GM12872 (cell line): ENCODE measurements around the gene SUMO4.

ENCODE experiments used
- TF ChIP-seq, protein P1 (sequence below): IDR thresholded peaks from 3 replicates; pipeline ENCODE4 v1.5.1; 2011; ENCODE audit warnings: low read depth, mild to moderate bottlenecking, low read length, moderate library complexity; ENCODE audit not compliant: insufficient read depth

The SUMO4 gene

DNA sequence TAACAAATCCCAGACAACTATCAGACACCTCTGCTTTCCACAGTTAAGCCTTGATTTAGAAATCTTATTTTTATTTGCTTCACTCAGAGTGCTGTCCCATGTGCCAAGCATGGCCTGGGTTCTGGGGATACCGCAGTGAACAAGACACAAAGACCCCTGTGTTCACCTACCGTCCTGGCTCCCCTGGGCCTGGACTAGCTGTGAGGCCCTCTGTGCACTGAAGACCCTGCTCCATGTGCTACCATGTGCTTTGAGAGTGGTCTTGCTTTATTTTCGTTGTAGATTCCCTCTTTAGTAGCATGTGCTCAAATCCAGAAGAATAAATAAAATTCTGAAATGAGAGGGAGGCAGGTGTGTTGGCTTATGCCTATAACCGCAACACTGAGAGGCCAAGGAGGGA lies 22.5 kb downstream of the SUMO4 start:
- TF ChIP-seq, protein P1, sequence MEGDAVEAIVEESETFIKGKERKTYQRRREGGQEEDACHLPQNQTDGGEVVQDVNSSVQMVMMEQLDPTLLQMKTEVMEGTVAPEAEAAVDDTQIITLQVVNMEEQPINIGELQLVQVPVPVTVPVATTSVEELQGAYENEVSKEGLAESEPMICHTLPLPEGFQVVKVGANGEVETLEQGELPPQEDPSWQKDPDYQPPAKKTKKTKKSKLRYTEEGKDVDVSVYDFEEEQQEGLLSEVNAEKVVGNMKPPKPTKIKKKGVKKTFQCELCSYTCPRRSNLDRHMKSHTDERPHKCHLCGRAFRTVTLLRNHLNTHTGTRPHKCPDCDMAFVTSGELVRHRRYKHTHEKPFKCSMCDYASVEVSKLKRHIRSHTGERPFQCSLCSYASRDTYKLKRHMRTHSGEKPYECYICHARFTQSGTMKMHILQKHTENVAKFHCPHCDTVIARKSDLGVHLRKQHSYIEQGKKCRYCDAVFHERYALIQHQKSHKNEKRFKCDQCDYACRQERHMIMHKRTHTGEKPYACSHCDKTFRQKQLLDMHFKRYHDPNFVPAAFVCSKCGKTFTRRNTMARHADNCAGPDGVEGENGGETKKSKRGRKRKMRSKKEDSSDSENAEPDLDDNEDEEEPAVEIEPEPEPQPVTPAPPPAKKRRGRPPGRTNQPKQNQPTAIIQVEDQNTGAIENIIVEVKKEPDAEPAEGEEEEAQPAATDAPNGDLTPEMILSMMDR, result no peak

DNA sequence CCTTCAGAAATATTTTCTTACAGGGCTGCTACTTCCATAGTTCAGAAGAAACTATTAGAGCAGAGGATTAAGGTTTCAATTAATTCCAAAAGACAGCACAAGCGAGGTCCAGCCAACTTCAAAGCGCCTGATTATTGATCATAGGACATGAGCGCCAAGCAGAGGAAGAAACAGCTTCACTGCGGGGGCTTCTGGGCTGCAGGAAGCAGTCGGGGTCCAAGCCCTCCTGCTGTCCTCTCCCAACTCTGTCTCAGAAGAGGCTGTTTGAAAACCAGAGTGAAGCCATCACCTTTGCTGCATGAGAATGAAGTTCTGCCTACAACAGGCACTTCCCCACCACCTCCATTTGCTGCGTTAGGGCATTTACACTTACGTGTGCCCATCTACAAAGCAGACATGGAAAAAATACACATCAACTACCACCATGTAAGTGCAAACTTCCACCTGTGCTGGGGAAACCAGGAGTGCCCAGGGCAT lies 23.9 kb downstream of the SUMO4 start:
- TF ChIP-seq, protein P1, result no peak

DNA sequence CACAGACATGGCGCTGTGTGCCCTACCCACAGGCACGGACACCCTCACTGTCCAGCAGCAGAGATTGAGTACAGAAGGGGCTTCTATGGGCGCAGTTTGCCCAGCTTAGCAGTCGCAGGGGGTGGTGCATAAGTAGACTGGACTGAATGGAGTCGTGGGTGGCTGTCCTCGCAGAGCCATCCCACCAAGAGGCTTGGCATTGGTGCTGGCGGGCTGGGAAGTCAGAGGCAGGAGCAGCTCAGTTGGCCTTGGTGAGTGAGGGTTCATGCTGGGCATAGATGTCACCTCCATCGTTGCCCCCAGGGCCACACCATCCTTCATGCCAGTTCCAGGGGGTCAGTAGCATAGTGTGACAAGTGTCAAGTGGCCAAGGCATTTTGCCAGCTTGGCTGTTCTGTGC lies 25.2 kb downstream of the SUMO4 start:
- TF ChIP-seq, protein P1, result no peak

DNA sequence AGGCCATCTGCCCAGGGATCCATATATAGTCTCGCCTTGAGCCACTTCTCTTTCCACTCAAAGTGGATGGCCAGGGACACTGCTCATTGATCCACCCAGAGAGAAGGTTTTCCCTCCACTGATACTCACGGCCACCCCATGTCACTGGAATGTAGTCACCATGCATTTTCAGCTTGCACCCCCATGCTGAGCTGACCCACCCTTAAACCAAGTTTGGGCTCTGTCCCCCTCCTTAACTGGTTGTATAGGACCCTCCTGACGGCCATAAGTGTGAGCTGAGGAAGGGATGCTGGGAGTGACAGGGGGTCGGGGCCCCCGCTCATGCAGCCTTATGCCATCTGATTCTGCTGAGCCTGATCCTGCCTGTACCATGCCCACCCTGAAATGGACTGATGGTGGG lies 25.7 kb downstream of the SUMO4 start:
- TF ChIP-seq, protein P1, result no peak

DNA sequence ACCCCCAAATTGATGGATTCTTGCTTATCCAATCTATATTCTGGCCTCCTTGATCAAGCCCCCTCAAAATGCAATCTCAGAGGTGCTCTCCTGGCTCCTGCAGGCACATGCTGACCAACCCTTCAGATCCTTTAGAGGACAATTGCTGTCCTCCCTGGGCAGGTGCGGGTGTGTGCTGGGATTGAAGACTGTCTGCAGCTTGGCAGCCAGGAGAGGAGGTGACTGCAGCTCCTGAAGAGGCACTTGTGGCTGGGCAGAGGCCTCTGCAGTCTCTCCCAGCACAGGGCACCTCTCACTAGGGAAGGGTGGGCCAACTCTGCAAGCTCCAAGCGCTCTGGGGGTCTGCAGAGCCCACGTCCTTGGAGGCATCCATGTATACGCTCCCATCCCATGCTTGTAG lies 28.5 kb downstream of the SUMO4 start:
- TF ChIP-seq, protein P1, result no peak

DNA sequence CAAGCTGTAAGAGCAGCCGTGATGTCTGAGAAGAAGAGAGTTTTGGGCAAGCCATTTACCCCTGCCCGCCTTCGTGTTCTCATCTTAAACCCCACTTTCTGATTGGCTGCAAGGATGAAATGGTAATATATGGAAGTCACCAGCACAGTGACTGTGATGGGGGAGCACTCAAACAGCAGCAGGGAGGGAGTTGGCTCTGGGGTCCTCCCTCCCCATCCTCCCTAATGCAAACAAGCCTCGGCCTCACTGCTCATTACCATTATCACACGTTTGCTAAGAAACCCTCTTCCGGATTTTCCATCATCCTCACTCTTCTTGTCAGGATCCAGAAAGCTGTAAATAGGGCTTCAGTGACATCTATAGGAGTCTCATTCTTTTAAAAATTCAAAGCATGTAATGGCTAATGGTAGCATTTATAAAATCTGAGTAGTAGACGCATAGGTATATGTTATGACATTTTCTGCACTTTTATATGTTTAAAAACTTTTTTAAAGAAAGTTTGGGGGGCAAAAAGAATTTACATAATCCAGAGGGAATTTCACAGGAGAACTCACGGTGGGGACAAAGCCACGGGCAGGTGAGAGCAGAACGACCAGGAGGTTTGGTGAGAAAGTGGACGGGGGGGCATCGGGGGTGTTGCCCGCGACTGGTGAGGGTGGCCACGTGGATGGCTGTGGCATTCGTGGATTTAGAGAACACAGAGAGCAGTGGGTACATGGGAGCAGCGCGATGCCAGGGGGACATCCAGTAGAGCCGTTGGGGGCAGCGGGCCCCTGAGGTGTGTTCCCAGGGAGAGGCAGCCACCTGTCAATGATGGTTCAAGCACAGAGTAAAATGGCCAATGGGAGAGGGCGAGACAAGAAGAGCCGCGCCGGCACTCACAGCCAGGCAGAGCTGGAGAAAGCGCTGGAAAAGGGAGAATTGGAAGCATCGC lies 29.6 kb downstream of the SUMO4 start:
- TF ChIP-seq, protein P1, result no peak

DNA sequence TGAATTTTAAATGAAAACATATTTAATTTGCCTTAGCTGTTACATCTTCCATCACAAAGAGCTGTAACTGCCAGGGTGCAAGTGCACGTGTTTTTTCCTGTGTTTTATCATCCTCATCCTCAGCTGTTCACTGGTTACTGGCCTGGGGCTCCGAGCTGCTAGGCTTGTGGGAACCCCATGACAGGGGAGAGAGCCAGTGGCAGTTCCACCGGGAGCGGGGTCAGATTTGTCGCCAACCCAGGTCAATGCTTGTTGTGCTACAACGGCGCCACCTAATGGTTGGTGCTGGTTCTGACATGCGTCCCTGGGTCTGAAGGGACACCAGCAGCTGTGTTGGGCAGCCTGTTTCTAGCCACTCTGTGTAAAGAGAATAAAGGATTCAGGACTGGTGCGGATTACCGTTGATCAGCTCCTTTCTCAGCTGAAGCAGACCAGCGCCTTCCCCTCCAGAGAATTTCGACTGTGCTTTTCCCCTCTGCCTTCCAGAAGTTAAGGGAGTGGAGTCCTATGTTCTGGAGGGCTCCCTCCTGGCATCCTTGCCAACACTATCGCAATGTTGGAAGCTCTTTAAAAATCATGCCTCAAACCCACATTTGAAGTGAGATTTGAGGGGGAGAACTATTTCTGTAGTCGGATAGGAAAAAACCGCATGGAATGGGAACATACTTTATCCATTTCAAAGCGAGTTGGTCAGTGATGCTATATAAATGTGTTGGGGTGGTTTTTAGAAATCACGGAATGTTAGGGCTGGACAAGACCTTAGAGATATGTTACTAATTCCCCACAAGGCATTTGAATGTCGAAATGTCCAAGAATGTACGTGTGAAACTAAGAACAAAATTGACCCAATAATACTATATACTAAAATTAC lies 32.1 kb downstream of the SUMO4 start:
- TF ChIP-seq, protein P1, result peak; percentile 94
